IMR-90 (cell line): ENCODE measurements around the gene SLC35G1. TPM values are rescaled to one million over a fixed set of nuclear protein-coding genes. Genes with fewer than 3 reads are reported as not detected.

Experiments used
- ATAC-seq: fragments of 200-7000 bp; cut with Tn5 transposase; 2 replicates; pipeline ENCODE4 v1.9.1; 2020; ENCODE audit warnings: low read depth, mild to moderate bottlenecking, moderate library complexity
- BruUV-seq: library from RNA; stranded (reverse); fragments of 400-500 nt; replicated peaks from 2 replicates; lab custom pipeline; 2021; lab: Mats Ljungman, UMichigan
- CTCF ChIA-PET: fragments of 300-600 bp; formaldehyde crosslinking; extraction: SDS; loops from one replicate; lab custom pipeline; 2021; ENCODE audit warnings: antibody characterized with exemption; lab: Yijun Ruan, JAX
- POLR2A ChIA-PET: fragments of 300-600 bp; sonication (Branson Sonifier 250); formaldehyde crosslinking; loops from one replicate; lab custom pipeline; 2022; ENCODE audit warnings: antibody characterized with exemption; ENCODE audit not compliant: unreplicated experiment; lab: Charles Lee
- DNase-seq: peaks from one replicate; pipeline ENCODE4 v3.0.0; 2013
- H2AFZ ChIP-seq: replicated peaks from 2 replicates; pipeline ENCODE3; 2013; ENCODE audit warnings: low read length, mild to moderate bottlenecking; ENCODE audit not compliant: poor library complexity
- H2AK5ac ChIP-seq: 2 replicates; pipeline ENCODE4 v1.6.1; 2013; ENCODE audit warnings: low read depth, low read length, inconsistent platforms
- H2AK9ac ChIP-seq: replicated peaks from 2 replicates; pipeline ENCODE3; 2013; ENCODE audit warnings: mild to moderate bottlenecking, low read depth, low read length, moderate library complexity; ENCODE audit not compliant: poor library complexity
- H2BK120ac ChIP-seq: 2 replicates; pipeline ENCODE4 v1.6.1; 2013; ENCODE audit warnings: low read depth, low read length, inconsistent platforms
- H2BK15ac ChIP-seq: 3 replicates; pipeline ENCODE4 v1.6.1; 2013; ENCODE audit warnings: low read depth, low read length, inconsistent platforms
- H2BK20ac ChIP-seq: 2 replicates; pipeline ENCODE4 v1.6.1; 2013; ENCODE audit warnings: low read depth, mild to moderate bottlenecking, inconsistent platforms, low read length, moderate library complexity
- H2BK5ac ChIP-seq: 2 replicates; pipeline ENCODE4 v1.6.1; 2013; ENCODE audit warnings: mild to moderate bottlenecking, low read depth, low read length, inconsistent platforms; ENCODE audit not compliant: poor library complexity, severe bottlenecking
- H3K14ac ChIP-seq: replicated peaks from 2 replicates; pipeline ENCODE4 v1.6.1; 2013; ENCODE audit warnings: low read depth, low read length, inconsistent platforms
- H3K18ac ChIP-seq: 2 replicates; pipeline ENCODE4 v1.6.1; 2013; ENCODE audit warnings: low read depth, low read length, control low read depth
- H3K23ac ChIP-seq: 2 replicates; pipeline ENCODE4 v1.6.1; 2013; ENCODE audit warnings: low read depth, low read length, inconsistent platforms
- H3K27ac ChIP-seq: 2 replicates; pipeline ENCODE4 v1.5.1; 2013; ENCODE audit warnings: mild to moderate bottlenecking, control low read depth, low read length; ENCODE audit not compliant: insufficient read depth
- H3K27me3 ChIP-seq: 2 replicates; pipeline ENCODE4 v1.6.1; 2013; ENCODE audit warnings: low read length; ENCODE audit not compliant: control insufficient read depth, insufficient read depth
- H3K36me3 ChIP-seq: 2 replicates; pipeline ENCODE4 v1.6.1; 2013; ENCODE audit warnings: low read length, mixed read lengths; ENCODE audit not compliant: control insufficient read depth, insufficient read depth
- H3K4ac ChIP-seq: 2 replicates; pipeline ENCODE4 v1.6.1; 2013; ENCODE audit warnings: low read depth, low read length, inconsistent platforms
- H3K4me1 ChIP-seq: 2 replicates; pipeline ENCODE4 v1.6.1; 2013; ENCODE audit warnings: low read length, mixed read lengths; ENCODE audit not compliant: control insufficient read depth, insufficient read depth
- H3K4me2 ChIP-seq: 2 replicates; pipeline ENCODE4 v1.6.1; 2013; ENCODE audit warnings: low read depth, mild to moderate bottlenecking, control low read depth, low read length, moderate library complexity
- H3K4me3 ChIP-seq: 2 replicates; pipeline ENCODE4 v1.5.1; 2013; ENCODE audit warnings: low read depth, mild to moderate bottlenecking, control low read depth, low read length, moderate library complexity; ENCODE audit not compliant: insufficient read depth
- H3K56ac ChIP-seq: 2 replicates; pipeline ENCODE4 v1.6.1; 2013; ENCODE audit warnings: low read length, inconsistent platforms; ENCODE audit not compliant: insufficient read depth; ENCODE audit errors: extremely low read depth
- H3K79me1 ChIP-seq, 2 experiments: 2 replicates each; pipeline ENCODE4 v1.6.1; 2013; ENCODE audit warnings: low read length in 2 of 2, inconsistent platforms in 1 of 2, low read depth in 1 of 2
- H3K9ac ChIP-seq: 2 replicates; pipeline ENCODE4 v1.6.1; 2013; ENCODE audit warnings: low read depth, low read length, control low read depth
- H3K9me1 ChIP-seq: 2 replicates; pipeline ENCODE4 v1.6.1; 2013; ENCODE audit warnings: low read length, inconsistent platforms; ENCODE audit not compliant: insufficient read depth
- H3K9me3 ChIP-seq: 2 replicates; pipeline ENCODE4 v1.6.1; 2013; ENCODE audit warnings: low read length; ENCODE audit not compliant: control insufficient read depth, insufficient read depth
- H4K20me1 ChIP-seq: 2 replicates; pipeline ENCODE4 v1.6.1; 2013; ENCODE audit warnings: low read length, inconsistent platforms; ENCODE audit not compliant: insufficient read depth
- H4K5ac ChIP-seq: 2 replicates; pipeline ENCODE4 v1.6.1; 2013; ENCODE audit warnings: mild to moderate bottlenecking, low read depth, low read length, control low read depth
- H4K8ac ChIP-seq, 2 experiments: 2 replicates each; pipeline ENCODE4 v1.6.1; 2013; ENCODE audit warnings: low read depth in 2 of 2, low read length in 2 of 2, control low read depth in 1 of 2, inconsistent platforms in 1 of 2
- H4K91ac ChIP-seq: 2 replicates; pipeline ENCODE4 v1.6.1; 2013; ENCODE audit warnings: low read depth, low read length, inconsistent platforms; ENCODE audit not compliant: insufficient read depth
- BHLHE40 ChIP-seq: fragments of 150-350 bp; IDR thresholded peaks from 2 replicates; pipeline ENCODE4 v1.6.1; 2016; ENCODE audit warnings: mild to moderate bottlenecking, low read depth, low read length
- ELK1 ChIP-seq: fragments of 150-350 bp; IDR thresholded peaks from 2 replicates; pipeline ENCODE4 v1.6.1; 2016; ENCODE audit warnings: low read depth, mild to moderate bottlenecking, low read length, moderate library complexity, borderline replicate concordance
- FOS ChIP-seq: fragments of 150-350 bp; IDR thresholded peaks from 2 replicates; pipeline ENCODE4 v1.6.1; 2016; ENCODE audit warnings: low read depth, low read length
- MAFK ChIP-seq: IDR thresholded peaks from 2 replicates; pipeline ENCODE4 v1.6.1; 2012; ENCODE audit warnings: low read depth, low read length, improper control_type of control experiment
- MXI1 ChIP-seq: IDR thresholded peaks from 2 replicates; pipeline ENCODE4 v1.6.1; 2012; ENCODE audit warnings: low read depth, mild to moderate bottlenecking, low read length, moderate library complexity, borderline replicate concordance
- RFX5 ChIP-seq: IDR thresholded peaks from 2 replicates; pipeline ENCODE4 v1.8.0; 2012; ENCODE audit warnings: low read depth, mild to moderate bottlenecking, low read length, moderate library complexity
- SMC3 ChIP-seq: fragments of 150-350 bp; IDR thresholded peaks from 2 replicates; pipeline ENCODE4 v1.6.1; 2016; ENCODE audit warnings: low read depth, mild to moderate bottlenecking, antibody characterized with exemption, low read length, moderate library complexity
- USF2 ChIP-seq: fragments of 150-350 bp; IDR thresholded peaks from 2 replicates; pipeline ENCODE4 v1.6.1; 2017; ENCODE audit warnings: mild to moderate bottlenecking, antibody characterized with exemption, low read length, low read depth
- WGBS, 2 experiments: methylation state at CpG; one replicate each; pipeline versions ENCODE4 v1.1.5 to v1.1.7; 2013; ENCODE audit warnings: missing lambda C conversion rate in 2 of 2; ENCODE audit not compliant: insufficient read length in 1 of 2; ENCODE audit errors: extremely low coverage in 2 of 2; 5-methylcytosine and 5-hydroxymethylcytosine counted together
- dilution Hi-C: fragments of 300-500 bp; cut with HindIII; formaldehyde crosslinking; loops from one replicate; pipeline ENCODE4 v1.14.3; 2018; ENCODE audit warnings: low sequenced_read_pairs; ENCODE audit not compliant: unreplicated experiment
- in situ Hi-C: fragments of 300-500 bp; cut with MboI; formaldehyde crosslinking; loops from 3 replicates; pipeline ENCODE4 v1.14.3; 2019; ENCODE audit warnings: low sequenced_read_pairs, inconsistent platforms, mixed read lengths
- intact Hi-C: fragments of 100-400 bp; cut with micrococcal nuclease; formaldehyde crosslinking; loops from 2 replicates; pipeline ENCODE4 v1.10.0; 2022
- polyA plus RNA-seq, 3 experiments: library from polyadenylated mRNA; depleted of rRNA; stranded (reverse); fragments of >200 nt; gene quantifications; 2 replicates each; pipeline ENCODE4 v1.2.3, GENCODE V29; 2012; ENCODE audit warnings: low replicate concordance in 1 of 3
- total RNA-seq: library from RNA; depleted of rRNA; stranded (reverse); fragments of >200 nt; gene quantifications from 2 replicates; pipeline ENCODE4 v1.2.3, GENCODE V29; 2012

Gene SLC35G1
- total and polyA plus RNA-seq, 2 of the 4 experiments (the other 2 are of a cell fraction), result 2.7 to 3.7 TPM

- Histone ChIP-seq H4K91ac (no peak overlapping the region), H3K14ac (no peak overlapping the region), H3K27ac (no peak overlapping the region), H2BK15ac (no peak overlapping the region), H3K9ac (no peak overlapping the region), H3K36me3 (no peaks in the 10 kb centered on the region), H3K4me1 (no peaks in the 10 kb centered on the region), H2BK20ac (no peak overlapping the region), H2AK5ac (no peak overlapping the region), H3K4me3 (no peak overlapping the region), H3K18ac (no peak overlapping the region), H3K9me3 (no peaks in the 10 kb centered on the region), H2BK5ac (no peak overlapping the region), H2AFZ (no peak overlapping the region), H2AK9ac (no peak overlapping the region), H3K9me1 (no peaks in the 10 kb centered on the region), H4K5ac (no peak overlapping the region), H3K79me1 (no peaks in the 10 kb centered on the region), H3K56ac (no peak overlapping the region), H4K20me1 (no peaks in the 10 kb centered on the region), H3K4me2 (no peak overlapping the region), H4K8ac (no peak overlapping the region), H3K27me3 (peaks cover 20% of the 10 kb centered on the region), H3K23ac (no peak overlapping the region), H2BK120ac (no peak overlapping the region), H3K4ac (no peak overlapping the region)
- WGBS, 2 experiments, result 40% methylated on average over 1 of the region's 3 CpGs; no CpG with 5 or more reads in 1 of the 2 experiments
- in situ Hi-C loops, result no loop called here
- dilution Hi-C loops, result no loop called here
- ATAC-seq (no peak), DNase-seq (no peak)
- CTCF ChIA-PET, result no interaction called here
- TF ChIP-seq SMC3 (no peak), RFX5 (no peak), MAFK (no peak), USF2 (no peak), FOS (no peak), BHLHE40 (no peak), MXI1 (no peak), ELK1 (no peak)
- POLR2A ChIA-PET, result interaction anchor here (0.6 kb wide), 1 partner anchor 1368 kb away, joined by 4 read pairs; no protein-coding TSS in a partner anchor
- intact Hi-C loops, result no loop called here
- BruUV-seq, result no TSS peak
These were observed 38.8 kb upstream of the SLC35G1 start for GRCh38 chr10:93854975-93855374.
